Ramos (cell line): Measurements from ENCODE around the gene PHF24.
"Not testable (repeated sequence)": the region's sequence is repeated elsewhere in the genome, so short reads cannot be mapped to it uniquely, and the experiment has no call there.

Source experiments
- in situ Hi-C: fragments of 300-500 bp; cut with MboI; formaldehyde crosslinking; loops from one replicate; pipeline ENCODE4 v1.14.3; 2022; ENCODE audit warnings: low sequenced_read_pairs; ENCODE audit not compliant: unreplicated experiment

The PHF24 gene

DNA sequence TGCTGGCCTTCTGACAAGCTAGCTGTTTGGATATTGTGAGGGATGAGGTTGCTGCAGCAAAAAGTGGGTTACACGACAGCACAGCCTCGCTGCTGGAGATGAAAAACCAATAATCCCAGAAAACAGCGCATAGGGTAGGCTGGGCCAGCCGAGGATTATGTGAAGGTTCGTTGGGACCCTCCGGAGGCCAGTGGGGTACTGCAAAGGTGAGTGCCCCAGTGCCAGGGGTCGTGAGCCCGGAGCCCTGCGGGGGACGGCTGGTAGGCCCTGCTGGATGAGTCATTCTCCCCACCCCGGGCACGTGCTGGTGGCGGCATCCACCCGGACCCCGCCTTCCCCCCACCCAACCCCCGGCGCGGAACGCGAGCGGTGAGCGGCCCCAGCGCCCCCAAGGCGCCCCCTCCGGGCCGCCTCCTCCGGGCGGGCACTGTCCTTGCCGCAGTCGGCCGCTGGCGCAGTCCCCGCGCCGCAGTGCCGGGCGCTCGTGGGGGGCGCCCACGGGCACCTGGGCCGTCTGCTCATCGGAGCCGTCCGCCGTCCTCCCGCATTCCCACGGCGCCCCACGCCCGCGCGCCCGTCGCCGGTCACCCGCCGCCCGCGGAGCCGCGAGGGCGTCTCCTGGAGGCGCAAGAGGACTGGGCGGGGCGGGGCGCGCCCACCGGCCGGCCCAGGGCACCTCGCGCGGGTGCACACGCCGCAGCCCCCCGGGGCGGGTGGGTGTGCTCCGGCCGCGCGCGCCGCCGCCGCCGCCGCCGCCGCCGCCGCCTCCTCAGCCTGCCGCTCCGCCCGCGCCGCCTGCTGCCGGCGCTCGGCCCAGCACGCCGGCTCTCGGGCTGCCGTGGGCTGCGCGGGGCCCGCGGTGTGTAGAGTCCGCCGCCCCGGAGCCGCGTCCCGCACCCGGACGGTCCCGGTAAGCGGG, at the start of gene PHF24:
Gene PHF24, plus strand, starts transcription at position 794 of the 919 bp plus-strand sequence. CDS start 13,014 bp downstream, outside the sequence.
- in situ Hi-C loops, result no loop called here

DNA sequence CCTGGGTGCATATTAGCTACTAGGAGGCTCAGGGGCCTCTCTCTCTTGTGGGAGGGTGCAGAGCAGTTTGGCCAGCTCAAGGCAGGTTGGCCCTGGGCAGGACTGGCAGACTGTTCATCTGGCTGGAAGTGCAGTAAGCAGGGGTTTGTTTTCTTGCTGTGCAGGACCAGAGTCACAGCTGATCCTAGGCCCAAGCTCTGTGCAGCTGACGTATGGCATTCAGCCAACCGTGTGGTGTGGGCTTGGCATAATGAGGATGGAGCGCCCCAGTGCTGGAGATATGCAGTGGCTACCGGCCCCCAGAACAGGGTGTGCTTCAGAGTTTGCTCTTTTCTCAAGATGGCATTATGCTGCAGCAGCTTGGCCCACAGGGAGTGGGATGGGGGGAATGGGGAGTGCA, 31.0 kb upstream of the PHF24 start:
- in situ Hi-C loops, result no loop called here

DNA sequence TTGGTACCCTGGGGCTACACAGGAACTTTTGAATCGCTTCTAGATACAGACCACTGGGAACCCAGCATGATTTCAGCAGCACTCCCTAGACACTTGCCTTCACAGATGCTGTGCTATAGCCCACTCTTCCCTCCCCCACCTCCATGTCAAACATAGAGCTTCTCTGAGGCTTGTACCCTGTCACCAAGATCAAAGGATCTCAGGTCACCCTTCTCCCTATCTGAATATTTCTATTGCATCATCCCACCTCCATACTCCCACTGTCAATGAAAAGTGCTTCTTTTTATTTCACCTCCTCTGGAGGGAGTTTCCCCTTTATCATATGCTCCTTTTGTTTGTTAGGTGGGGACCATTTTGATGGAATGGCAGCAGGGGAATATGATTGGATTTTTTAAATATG, 29.2 kb upstream of the PHF24 start:
- in situ Hi-C loops, result no loop called here

DNA sequence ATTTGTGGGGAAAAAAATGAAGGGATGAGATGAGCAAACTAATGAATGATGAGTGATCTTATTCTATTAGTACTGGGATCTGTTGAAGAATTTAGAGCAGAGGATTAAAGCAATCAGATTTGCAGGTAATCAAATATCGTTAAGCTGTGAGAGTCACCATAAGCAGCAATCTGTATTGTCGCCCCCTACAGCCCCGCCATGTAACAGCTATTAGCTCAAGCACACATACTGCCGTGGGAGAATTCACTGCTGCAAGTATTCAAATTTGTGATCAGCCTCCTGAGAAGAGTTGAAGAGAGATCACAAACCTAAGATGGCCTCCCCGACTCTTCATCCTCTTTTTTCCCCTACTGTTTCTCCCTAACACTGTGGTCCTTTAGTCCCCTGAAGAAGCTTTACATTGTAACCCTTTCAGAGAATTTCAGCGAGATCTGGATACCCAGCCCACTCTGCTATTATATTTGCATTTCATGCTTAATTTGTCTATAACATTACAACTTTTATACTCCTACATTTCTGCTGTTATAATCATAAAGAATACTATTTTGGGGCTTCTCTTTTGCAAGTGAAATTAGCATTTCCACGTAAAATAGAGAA, 28.5 kb upstream of the PHF24 start:
- in situ Hi-C loops, result no loop called here

DNA sequence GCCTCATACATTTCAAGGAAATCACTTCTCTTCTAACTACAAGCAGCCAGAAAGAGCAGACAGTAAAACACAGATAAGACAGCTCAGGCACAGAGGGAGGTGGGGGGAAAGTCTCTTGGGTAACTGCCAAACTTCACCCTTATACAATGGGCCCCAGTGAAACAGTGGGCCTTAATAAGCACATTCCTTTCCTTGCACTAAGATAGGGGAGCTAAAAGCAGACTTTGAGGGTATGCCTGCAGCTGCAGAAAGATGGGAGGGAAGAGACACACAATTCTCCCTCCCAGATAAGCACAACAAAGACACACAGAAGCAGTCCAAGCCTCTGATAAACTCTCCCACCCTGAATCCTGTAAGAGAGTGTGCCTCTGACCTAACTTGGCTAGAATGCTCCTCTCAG, 18.1 kb upstream of the PHF24 start:
- in situ Hi-C loops, result not testable (repeated sequence)

DNA sequence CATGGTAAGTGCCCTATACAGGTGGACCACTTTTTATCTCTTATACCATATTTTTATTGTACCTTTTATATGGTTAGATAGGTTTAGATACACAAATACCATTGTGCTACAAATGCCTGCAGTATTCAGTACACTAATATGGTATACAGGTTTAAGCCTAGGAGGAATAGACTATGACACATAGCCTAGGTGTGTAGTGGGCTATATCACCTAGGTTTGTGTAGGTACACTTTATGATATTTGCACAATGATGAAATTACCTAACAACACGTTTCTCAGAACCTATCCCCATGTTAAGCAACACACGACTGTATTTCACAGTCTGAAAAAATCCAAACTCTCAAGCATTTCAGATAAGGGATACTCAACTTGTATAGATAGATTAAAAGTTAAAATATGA, 9.6 kb upstream of the PHF24 start:
- in situ Hi-C loops, result no loop called here

DNA sequence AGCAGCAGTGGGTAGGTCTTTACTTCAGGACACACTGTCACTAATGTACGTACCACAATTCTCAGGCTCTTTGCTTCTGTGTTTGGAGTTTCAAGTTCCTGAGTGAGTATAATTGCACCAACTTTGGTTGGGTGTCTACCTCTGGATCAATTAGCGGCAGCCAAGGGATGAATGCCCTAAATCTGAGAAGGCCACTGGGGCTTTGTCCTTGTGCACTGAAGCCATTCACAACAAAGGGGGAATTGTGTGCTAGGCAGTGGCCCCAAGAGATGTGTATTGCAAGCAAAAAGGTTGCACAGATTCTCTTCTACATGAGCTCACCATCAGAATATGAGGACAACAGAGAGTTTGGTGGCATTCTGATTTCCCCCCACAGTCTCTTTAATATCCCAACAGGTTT, 3.9 kb upstream of the PHF24 start:
- in situ Hi-C loops, result no loop called here

DNA sequence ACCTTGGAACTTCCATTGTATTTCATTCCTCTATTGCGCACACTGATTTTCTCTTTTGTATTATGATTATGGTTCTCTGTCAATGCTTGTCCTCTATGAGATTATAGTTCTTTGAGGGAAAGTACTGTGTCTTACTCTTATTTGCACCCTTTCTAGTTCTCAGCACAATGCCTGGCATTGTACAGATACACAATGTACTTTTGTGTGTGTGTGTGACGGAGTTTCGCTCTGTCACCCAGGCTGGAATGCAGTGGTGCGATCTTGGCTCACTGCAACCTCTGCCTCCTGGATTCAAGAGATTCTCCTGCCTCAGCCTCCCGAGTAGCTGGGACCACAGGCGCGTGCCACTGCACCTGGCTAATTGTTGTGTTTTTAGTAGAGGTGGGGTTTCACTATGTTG, 2.0 kb upstream of the PHF24 start:
- in situ Hi-C loops, result not testable (repeated sequence)

DNA sequence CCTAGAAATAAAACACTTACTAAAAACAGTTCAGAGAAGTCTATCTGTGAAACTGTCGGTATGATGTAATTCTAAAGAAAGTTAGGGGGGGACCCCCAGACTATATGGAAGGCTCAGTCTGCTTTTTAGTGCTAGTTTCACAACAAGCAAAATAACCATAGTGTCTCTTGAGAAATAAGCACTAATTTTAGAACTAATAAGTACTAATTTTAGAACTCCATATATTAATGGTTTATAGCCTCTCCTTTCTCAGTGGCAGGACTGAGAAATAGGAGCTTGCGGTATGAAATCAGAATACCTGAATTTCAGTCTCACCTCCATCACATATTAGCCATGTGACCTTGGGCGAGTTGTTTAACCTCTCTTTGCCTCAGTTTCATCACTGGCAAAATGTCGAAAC, 1.4 kb upstream of the PHF24 start:
- in situ Hi-C loops, result no loop called here

DNA sequence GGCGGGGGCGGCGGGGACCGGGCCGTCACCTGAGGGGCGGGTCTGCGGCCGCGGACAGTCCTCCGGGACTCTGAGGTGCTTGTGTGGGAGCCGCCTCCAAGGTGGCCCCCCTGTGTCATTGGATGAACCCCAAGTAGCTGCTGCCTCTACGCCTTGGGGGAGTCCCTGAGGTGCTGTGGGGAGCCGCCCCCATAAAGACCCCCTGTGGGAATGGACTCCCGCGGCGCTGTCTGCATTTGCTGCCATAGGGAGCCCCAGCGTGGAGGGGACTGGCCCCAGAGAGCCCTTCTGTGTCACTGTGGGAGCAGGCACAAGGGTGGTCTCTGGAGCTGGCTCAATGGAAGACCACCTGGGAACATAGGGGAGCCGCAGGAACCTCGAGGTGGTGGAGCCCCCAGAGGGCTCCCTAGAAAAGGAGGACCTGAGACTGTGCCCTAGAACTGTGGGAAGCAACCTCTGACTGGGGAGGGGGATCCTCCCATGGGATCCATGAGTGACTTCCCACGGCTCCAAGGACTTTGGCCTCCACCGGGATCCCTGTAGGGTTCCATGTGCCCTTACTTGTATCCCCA, 412 bp downstream of the PHF24 start:
- in situ Hi-C loops, result no loop called here

DNA sequence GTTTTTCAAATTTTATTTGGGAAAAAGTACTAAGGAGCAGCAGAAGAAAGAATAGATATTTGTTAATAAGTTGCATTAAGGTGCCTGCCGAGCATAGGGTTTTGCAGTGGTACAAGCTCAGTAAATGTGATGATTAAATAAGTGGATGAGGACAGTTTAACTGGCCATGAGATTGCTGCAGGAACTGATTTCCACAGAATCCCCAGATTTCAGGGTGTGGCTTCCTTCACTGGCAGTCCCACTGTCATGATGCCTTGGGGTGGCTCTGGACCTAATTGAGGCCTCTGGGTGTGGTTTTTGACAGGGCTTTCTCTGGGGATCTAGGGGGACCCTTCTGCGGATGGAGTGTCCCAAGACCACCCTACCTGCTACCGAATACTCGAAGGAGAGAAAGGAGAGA, 1.4 kb downstream of the PHF24 start:
- in situ Hi-C loops, result no loop called here

DNA sequence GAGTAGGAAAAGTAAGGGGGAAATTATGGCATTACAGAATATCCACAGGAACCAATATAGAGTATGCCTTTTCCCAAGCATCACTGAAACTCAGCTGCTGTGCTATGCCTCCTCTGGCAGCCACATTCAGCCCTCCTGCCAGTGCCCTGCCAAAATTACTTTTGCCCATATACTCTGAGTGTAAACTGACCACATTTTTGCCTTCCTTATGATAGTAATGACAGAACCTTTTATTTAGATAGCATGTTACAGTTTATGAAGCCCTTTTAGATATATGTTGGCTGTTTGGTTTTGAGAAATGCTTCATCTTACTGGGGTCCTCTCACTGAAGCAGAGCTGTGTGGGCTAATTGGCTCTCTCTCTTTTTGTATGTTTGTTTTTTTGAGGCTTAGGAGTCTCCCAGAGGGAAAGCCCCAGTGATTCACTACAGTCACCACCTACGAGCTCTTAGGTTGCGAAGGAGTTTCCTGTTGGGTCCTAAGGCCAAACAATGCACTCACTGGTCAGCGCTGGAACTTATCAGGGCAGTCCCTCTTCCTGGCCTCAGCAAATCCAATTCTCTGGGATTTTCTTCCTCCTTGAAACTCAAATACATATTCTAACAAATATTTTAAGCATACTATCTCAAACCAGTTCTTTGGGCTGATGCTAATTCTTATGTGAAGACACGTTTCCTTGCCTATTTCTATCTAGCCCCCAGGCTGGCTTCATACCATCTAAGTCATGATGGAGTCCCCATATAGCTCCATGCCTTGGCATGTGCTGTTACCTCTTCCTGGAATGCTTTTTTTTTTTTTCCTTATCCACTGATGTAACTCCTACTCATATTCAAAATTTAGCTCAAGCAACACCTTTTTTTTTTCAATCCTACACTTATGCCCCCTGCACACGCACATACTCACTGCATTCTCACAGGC, 3.7 kb downstream of the PHF24 start:
- in situ Hi-C loops, result no loop called here

DNA sequence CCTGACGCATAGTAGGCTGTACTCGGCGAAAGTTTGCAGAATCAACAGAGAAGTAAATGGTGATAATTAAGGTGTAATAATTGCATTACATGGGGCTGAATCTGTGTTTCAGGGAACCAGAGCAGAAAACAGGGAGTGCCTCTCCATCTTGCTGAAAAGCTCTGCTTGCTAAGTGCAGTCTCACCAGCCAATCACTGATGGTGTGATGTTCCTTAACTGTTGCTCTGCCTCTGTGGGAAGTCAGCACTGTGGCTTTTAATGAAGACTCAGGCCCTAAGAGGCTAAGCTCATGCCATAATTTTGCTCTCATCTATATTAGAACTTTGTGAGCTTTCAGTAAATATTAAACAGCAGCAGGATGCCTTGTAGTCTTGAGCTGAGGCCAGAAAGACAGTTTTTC, 4.5 kb downstream of the PHF24 start:
- in situ Hi-C loops, result no loop called here

DNA sequence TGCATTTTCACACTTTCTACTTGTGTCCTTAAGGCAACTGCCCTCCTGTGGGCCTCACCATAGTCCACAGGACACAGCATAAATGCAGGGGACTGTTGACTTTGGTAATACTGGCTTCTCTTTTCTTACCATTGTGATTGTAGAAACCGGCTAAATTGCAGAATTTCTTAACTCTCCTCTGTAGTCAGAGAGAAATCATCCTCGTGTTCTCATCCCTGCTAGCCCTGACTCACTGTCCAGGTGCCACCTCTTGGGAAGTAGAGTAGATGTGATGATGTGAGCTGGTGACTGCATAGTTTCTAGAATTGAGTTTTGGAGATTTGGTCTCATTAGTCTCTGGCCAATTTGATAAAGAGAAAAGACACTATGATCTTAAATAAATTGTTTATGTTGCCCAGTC, 5.5 kb downstream of the PHF24 start:
- in situ Hi-C loops, result no loop called here

DNA sequence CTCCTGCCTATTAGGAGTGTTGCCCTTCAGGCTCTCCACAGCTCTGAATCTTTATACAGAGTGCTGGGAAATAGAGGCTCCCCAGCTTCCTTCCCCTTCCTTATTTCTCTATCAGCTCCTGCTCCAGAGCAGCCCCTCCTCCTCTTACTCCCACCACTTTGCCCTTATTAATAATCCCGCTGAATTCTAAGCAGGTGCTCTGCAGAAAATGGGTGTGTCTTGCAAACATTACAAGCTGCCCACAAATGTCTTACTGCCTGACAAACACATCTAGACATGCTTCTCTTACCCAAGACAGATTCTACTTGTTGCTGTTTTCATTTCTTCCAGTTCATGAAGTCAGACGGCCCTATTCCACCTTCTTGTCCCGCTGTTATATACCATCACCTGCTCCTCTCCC, 6.4 kb downstream of the PHF24 start:
- in situ Hi-C loops, result no loop called here

DNA sequence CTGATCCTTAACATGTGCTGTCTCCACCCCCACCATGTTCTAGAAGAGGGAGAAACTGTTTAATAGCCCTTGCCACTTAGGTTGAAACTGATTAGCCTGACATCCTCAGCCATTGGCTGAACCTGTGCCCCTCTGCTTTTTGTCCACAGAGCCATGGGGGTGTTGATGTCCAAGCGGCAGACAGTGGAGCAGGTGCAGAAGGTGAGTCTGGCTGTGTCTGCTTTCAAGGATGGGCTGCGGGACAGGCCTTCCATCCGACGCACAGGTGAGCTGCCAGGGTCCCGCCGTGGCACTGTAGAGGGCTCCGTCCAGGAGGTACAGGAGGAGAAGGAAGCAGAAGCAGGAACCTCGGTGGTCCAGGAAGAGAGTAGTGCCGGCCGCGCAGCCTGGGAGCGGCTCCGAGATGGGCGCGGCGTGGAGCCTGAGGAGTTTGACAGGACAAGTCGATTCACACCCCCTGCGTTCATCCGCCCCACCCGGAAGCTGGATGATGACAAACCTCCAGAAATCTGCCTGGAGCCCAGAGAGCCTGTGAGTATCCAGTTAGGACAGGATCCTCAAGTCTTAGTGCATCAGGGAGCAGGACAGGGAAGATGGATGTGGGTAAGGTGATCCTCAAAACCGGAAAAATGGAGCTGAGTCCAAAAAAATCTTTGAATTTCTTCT, 13.2 kb downstream of the PHF24 start:
- in situ Hi-C loops, result no loop called here

DNA sequence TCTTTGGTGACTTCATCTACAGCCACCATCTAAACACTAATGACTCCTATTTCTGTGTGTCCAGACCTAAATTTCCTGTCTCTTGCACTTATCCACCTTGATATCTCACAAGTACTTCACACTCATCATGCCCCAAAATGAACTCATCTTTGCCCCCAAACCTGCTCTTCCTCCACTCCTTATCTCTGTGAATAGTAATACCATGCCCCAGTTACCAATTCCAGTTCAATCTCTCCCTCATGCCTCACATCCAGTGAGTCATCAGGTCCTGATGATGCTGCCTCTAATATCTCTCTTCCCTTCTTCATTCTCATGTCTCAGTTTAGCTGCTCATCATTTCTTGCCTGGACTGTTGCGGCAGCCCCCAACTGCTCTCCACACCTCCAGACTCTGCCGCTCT, 16.6 kb downstream of the PHF24 start:
- in situ Hi-C loops, result no loop called here

DNA sequence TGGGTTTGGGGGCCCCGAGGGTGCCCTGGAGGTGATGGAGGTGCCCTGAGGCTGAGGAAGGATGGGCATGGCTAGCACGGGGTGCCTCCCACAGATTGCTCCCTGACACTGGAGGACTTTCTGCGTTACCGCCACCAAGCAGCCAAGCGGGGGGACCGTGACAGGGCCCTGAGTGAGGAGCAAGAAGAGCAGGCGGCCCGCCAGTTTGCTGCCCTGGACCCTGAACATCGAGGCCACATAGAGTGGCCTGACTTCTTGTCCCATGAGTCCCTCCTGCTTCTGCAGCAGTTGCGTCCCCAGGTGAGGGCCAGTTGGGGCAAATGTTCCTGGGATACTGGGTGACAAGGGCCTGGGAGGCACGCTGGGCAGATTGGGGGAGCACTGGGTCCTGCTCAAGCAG, 18.4 kb downstream of the PHF24 start:
- in situ Hi-C loops, result no loop called here

DNA sequence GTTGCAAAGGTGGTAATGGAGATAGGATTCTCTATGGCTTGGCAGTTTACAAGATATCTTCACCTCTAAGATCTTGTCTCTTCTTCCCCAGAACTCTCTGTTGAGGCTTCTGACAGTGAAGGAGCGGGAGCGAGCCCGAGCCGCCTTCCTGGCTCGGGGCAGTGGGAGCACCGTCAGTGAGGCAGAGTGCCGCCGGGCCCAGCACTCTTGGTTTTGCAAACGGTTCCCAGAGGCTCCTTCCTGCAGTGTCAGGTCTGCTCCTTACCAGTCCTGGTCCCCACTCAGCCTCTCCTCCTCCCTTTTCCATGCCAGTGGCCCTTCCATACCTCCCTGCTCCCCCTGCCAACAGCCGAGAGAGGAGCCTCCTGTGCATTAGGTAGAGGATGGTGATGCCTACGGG, 18.9 kb downstream of the PHF24 start:
- in situ Hi-C loops, result no loop called here

DNA sequence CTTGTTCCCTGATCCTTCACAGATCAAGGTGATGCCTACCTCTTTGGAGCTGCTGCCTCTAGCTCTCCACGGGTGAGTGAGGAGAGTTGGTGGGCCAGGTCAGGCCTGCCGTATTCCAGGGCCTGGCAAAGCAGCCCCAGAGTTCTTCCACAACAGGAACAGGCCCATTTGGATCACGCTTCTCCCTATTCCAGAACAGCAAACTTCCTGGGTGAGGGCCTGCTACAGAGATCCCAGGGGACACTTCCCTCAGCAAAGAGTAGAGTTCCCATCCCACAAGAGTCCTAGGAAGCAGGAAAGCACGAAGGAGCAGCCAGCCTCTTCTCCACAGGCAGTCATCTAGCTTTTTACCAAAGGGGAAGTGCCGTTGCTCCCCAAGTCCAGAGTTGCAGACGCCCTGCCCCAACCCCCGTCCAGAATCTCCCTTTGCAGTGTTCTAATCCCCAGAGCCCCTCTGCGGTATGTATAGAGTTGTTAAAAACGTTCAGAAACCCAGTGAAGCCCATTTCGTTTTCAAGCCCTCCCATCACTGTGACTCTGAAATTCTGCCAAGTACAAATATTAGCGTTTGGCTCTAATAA, 22.2 kb downstream of the PHF24 start:
- in situ Hi-C loops, result no loop called here
